ENCODE data around the gene TRIM61. TPM values are rescaled to one million over a fixed set of nuclear protein-coding genes. Genes with fewer than 3 reads are reported as not detected.
"Not testable (repeated sequence)": the region's sequence is repeated elsewhere in the genome, so short reads cannot be mapped to it uniquely, and the experiment has no call there.

TRIM61 gene
- polyA plus RNA-seq, 3 donors = 2.5 to 3.7 (median 3.4) TPM

- DNase-seq = not testable (repeated sequence)
Measured at GRCh38 chr4:164959421-164959820, 18.0 kb downstream of the TRIM61 start.

GRCh38 chr4:164956766-164957643 is 20.5 kb downstream of the TRIM61 start:
- DNase-seq = peak; percentile 71

- DNase-seq = no peak
Measured at GRCh38 chr4:164955107-164955805, 22.2 kb downstream of the TRIM61 start.

GRCh38 chr4:164952551-164952950 is 24.9 kb downstream of the TRIM61 start:
- DNase-seq = no peak

DNA sequence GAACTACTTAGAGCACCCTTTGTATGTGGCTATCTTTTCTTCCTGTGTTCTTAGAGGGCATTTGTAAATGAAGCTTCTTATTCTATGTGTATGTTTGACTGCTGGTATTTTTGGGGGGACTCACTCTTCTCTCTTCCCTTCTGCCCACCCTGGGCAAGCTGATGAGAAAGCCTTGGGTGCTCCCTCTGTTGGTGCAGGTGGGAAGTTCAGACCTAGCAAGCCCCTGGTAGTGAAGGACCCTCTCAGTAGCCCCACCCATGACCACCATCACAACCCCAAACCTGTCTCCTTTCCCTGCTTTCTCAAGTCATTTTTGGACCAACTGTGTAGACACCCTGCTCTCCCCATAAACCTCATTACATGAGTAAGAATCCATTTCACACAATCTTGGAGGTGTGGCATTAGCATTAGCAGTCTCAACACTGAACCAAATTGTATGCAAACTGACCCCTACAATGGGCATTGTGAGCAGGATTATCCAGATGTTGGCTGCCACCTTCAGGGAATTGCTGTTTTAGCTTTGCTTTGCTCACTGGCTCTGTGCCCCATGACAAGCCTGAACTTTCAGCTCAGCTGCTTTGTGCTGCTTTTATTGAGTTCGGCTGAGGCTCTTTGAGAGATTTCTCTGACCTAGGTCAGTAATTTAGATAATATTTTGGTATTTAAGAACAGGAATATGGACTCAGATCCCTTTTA is 27.9 kb downstream of the TRIM61 start:
- DNase-seq = no peak

- no peak for DNase-seq
Measured at GRCh38 chr4:164948975-164949374, 28.5 kb downstream of the TRIM61 start.

GRCh38 chr4:164948006-164948405 is 29.5 kb downstream of the TRIM61 start:
- not testable (repeated sequence) for DNase-seq

- DNase-seq = no peak
Measured at GRCh38 chr4:164946810-164947209, 30.6 kb downstream of the TRIM61 start.

DNA sequence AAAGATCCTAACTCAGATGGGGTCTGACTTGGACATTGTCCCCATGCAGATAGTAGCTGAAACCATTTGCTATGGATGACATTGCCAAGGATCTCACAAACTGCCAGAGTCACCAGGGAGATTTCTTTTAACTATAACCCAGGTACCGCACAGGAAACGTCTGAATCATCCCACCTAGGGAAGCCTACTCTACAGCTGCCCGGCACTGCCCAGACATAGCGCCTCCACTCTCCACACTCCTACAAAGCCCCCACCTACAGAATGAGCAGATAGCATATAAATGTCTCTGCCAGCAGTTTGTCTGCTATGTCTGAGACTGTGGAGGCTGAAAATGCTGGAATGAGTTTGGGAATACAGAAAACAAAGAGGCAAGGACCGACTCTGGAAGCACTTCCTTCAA is 32.3 kb downstream of the TRIM61 start:
- DNase-seq = no peak

DNA sequence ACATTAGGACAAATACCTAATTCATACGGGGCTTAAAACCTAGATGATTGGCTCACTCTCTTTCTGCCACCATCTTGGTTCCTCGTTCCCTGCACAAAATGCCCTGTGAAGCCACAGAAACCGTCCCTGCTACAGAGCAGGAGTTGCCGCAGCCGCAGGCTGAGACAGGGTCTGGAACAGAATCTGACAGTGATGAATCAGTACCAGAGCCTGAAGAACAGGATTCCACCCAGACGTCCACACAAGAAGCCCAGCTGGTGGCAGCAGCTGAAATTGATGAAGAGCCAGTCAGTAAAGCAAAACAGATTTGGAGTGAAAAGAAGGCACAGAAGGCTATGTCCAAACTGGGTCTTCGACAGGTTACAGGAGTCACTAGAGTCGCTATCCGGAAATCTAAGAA is 34.3 kb downstream of the TRIM61 start:
- DNase-seq = no peak

DNA sequence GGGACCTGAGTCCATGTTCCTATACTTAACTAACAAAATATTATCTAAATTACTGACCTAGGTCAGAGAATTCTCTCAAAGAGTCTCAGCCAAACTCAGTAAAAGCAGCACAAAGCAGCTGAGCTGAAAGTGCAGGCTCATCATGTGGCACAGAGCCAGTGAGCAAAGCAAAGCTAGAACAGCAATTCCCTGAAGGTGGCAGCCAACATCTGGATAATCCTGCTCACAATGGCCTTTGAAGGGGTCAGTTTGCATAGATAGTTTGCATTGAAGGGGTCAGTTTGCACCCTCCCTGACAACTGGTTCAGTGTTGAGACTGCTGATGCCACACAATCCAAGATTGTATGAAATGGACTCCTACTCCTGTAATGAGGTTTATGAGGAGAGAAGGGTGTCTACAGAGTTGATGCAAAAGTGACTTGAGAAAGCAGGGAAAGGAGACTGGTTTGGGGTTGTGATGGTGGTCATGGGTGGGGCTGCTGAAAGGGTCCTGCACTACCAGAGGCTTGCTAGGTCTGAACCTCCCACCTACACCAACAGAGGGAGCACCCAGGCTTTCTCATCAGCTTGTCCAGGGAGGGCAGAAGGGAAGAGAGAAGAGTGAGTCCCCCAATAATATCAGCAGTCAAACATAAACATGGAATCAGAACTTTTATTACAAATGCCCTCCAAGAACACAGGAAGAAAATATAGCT is 39.7 kb downstream of the TRIM61 start:
- no peak for DNase-seq

DNA sequence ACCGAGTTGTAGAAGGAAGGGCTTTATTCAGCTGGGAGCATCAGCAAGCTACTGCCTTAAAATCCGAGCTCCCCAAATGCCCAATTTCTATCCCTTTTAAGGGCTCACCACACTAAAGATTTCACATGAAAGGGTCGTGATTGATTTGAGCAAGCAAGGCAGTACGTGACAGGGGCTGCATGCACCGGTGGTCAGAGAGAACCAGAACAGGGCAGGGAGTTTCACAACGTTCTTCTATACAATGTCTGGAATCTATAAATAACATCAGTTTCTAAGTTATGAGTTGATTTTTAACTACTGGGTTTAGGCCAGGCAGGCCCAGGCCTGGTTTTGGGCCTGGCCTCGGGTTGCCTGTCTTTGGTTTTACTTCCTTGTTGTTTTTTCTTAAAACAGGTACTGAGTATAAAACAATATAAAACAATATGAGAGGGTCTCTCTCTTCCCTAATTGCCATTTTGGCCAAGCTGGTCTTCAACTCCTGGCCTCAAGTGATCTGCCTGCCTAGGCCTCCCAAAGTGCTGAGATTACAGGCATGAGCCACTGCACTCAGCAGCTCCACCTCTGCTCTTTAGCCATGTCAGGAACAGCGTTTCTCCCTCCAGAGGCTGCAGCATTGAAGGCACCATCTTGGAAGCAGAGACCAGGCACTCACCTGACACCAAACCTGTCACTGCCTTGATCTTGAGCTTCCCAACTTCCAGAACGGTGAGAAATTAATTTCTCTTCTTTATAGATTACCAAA is 41.4 kb downstream of the TRIM61 start:
- DNase-seq = not testable (repeated sequence)

DNA sequence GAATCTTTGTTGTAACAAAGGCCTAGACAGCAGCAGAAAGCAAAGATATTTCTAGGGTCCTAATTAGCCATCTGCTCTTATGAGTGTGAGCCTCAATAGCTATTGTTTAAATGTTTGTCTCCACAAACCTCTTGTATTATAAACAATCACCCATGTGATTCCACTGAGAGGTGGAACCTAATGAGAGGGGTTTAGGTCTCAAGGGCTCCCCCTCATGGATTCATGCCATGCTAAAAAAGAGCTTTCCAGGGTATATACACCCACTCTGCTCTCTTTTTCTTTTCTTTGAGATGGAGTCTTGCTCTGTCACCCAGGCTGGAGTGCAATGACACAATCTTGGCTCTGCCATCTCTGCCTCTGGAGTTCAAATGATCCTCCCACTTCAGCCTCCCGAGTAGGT is 42.1 kb downstream of the TRIM61 start:
- DNase-seq = no peak

GRCh38 chr4:164933244-164933643 is 44.2 kb downstream of the TRIM61 start:
- DNase-seq = no peak

DNA sequence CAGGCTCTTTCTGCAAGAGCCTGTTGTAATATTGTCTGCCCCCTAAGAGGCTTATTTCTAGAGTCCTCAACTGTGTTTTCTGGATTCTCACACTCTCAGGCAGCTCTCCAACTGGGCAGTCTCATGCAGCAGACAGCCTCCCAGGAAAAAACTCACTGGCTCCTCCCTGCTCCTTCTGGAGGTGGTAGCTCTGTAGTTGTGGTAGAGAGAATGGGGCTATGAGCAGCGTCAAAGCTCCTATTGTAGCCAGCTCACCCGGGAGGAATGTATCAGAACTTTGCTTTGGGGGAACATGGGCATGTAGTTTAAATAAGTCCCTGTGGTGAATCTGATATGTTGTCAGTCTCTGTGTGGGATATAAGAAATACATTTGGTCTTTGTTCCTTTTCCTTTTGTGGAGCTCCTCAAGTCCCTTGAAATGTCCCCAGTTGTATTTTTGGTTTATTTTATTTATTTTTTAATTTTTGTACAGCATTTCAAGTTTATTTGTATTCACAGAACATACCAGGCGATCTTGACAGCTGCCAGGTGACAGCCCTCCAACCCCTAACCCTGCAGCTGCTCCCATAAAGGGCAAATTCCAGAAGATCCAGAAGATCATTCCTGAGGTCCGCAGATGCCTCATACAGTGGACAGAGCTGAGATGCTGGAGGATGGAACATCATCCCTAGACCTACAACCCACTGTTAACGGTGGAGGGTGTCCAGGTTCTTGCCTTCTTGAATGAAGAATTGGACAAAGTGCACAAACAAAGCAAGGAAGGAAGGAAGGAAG is 45.7 kb downstream of the TRIM61 start:
- no peak for DNase-seq

DNA sequence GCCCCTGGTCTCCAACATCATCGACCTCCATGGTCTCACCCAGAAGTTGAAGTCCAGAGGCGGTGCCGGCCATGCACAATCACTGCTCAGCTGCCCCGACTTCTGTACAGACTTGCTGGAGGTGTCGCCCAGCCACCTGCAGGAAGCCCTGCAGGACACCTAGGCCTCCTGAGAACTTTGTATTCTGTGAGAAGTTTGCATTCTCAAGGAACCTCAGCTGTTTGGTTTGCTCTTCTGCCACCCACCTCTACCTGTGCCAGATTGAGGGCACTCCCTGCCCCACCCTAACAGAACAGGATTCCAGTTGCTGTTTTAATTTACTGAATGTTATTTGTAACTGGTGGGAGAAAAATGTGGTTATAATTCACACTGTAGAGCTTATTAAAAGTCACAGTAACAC is 46.8 kb downstream of the TRIM61 start:
- DNase-seq = no peak

DNA sequence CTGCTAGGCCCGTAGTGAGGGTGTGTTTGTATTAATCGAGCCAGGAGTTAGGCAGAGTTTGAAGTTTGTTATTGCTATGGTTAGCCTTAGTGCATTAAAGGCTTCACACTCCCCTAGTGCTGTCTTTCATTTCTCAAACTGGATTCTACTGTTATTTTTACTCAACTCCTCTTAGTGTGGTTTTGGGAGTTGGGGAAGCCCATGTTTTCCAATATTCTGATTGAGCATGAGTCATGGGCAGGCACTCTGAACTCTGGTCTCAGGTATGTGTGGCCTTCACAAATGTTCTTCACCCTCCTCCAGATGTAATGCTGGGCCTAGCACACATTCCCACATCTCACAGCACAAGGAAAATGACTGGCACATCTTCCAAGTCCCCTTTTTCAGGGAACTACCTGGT is 50.4 kb downstream of the TRIM61 start:
- DNase-seq = not testable (repeated sequence)

DNA sequence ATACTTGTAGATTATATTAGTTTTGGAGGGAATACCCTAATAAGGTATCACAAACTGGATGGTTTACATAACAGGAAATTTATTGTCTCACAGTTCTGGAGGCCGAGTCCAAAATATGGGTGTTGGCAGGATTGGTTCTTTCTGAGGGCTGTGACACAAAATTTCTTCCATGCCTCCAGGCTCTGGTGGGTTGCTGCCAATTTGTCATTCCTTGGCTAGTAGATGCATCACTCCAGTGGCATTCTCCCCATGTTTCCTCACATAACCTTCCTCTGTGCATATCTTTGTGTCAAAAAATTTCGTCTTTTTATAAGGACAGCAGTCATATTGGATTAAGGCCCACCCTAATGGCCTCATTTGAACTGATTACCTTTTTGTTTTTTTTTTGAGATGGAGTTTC is 51.2 kb downstream of the TRIM61 start:
- no peak for DNase-seq

GRCh38 chr4:164924670-164925238 is 52.7 kb downstream of the TRIM61 start:
- DNase-seq = no peak

GRCh38 chr4:164918956-164919355 is 58.5 kb downstream of the TRIM61 start:
- DNase-seq = no peak

Measured in renal pelvis (tissue), 4 donors.